ENCODE data around the gene PRDM12.

DNA sequence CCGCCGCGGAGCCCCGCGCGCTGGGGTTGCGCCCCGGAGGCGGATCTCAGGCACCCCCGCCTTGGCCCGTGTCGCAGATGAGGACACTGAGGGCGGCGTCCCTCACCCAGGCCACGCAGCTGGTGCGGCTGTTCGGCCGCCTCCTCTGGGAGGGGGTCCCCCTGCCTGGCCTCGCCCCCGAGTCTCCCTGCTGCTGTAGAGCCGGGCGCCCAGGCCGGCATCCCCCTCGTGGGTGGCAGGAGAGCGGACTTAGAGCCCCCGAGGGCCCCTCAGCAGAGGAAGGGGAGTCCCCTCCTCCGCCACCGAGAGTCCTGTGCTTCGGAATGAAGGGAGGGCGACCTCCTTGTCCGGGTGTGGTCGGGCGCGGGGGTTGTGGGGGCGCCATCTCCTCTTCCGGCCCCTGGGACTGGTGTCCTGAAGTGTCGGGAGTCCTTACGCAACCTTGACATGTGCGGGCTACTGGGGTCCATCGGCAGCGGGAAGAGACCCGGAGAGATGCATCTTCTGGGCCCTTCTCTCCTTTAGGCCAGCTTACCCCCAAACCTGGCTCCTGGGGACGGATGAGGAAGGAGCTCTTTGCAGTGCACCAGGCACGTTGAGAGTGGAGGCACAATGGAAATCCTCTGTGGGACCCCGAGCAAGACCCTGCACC lies 17.5 kb downstream of the PRDM12 start:
- TF ChIP-seq, protein P1, sequence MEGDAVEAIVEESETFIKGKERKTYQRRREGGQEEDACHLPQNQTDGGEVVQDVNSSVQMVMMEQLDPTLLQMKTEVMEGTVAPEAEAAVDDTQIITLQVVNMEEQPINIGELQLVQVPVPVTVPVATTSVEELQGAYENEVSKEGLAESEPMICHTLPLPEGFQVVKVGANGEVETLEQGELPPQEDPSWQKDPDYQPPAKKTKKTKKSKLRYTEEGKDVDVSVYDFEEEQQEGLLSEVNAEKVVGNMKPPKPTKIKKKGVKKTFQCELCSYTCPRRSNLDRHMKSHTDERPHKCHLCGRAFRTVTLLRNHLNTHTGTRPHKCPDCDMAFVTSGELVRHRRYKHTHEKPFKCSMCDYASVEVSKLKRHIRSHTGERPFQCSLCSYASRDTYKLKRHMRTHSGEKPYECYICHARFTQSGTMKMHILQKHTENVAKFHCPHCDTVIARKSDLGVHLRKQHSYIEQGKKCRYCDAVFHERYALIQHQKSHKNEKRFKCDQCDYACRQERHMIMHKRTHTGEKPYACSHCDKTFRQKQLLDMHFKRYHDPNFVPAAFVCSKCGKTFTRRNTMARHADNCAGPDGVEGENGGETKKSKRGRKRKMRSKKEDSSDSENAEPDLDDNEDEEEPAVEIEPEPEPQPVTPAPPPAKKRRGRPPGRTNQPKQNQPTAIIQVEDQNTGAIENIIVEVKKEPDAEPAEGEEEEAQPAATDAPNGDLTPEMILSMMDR (IDR thresholded peaks at IDR 0.05; ENCODE audit: low read depth, low read length, poor library complexity, severe bottlenecking) = no peak
- TF ChIP-seq EZH2phosphoT487 (IDR thresholded peaks at IDR 0.05; ENCODE audit: borderline replicate concordance, low read length) = no peak

All from DOHH2 (cell line).